ENCODE data around the gene ADGRL1.

The ADGRL1 gene

GRCh38 chr19:14138576-14139265, 67.2 kb downstream of the ADGRL1 start:
- peak overlapping the region; percentile 92 for H3K27ac ChIP-seq
- H3K27me3 ChIP-seq = no peaks in the 10 kb centered on the region
- no peaks in the 10 kb centered on the region for H3K9me3 ChIP-seq
- H3K4me1 ChIP-seq (ENCODE audit: control insufficient read depth in 1 of 2, insufficient read depth in 1 of 2, low read depth in 1 of 2, low read length in 1 of 2) = peaks cover 46 to 52% of the 10 kb centered on the region in 2 experiments
- TF ChIP-seq CTCF (IDR thresholded peaks at IDR 0.05) = no peak
- no peak overlapping the region for H3K4me3 ChIP-seq (ENCODE audit: low read depth in 1 of 2, low read length in 1 of 2)
- H3K36me3 ChIP-seq = no peaks in the 10 kb centered on the region

GRCh38 chr19:14136509-14137281, 69.3 kb downstream of the ADGRL1 start, which contains the start of gene ASF1B:
TSS of gene ASF1B (minus strand) at chr19:14136589. CDS start at chr19:14136456, 133 bp downstream.
- Histone ChIP-seq H3K4me3 (ENCODE audit: low read depth in 1 of 2, low read length in 1 of 2) (peak within 1 kb of the TSS; percentile 86 to 98), H3K27ac (peak within 1 kb of the TSS; percentile 92), H3K4me1 (ENCODE audit: control insufficient read depth in 1 of 2, insufficient read depth in 1 of 2, low read depth in 1 of 2, low read length in 1 of 2) (peaks cover 51 to 53% of the 10 kb centered on the region in 2 experiments), H3K9me3 (no peaks in the 10 kb centered on the region), H3K36me3 (no peaks in the 10 kb centered on the region), H3K27me3 (no peaks in the 10 kb centered on the region)
- peak; percentile 99 for TF ChIP-seq CTCF (IDR thresholded peaks at IDR 0.05)

GRCh38 chr19:14135985-14136508, 69.9 kb downstream of the ADGRL1 start:
- Histone ChIP-seq H3K4me3 (ENCODE audit: low read depth in 1 of 2, low read length in 1 of 2) (peak overlapping the region; percentile 86 to 98), H3K9me3 (no peaks in the 10 kb centered on the region), H3K27ac (peak overlapping the region; percentile 92), H3K27me3 (no peaks in the 10 kb centered on the region), H3K36me3 (no peaks in the 10 kb centered on the region), H3K4me1 (ENCODE audit: control insufficient read depth in 1 of 2, insufficient read depth in 1 of 2, low read depth in 1 of 2, low read length in 1 of 2) (peaks cover 57 to 59% of the 10 kb centered on the region in 2 experiments)
- TF ChIP-seq CTCF (IDR thresholded peaks at IDR 0.05) = no peak

DNA sequence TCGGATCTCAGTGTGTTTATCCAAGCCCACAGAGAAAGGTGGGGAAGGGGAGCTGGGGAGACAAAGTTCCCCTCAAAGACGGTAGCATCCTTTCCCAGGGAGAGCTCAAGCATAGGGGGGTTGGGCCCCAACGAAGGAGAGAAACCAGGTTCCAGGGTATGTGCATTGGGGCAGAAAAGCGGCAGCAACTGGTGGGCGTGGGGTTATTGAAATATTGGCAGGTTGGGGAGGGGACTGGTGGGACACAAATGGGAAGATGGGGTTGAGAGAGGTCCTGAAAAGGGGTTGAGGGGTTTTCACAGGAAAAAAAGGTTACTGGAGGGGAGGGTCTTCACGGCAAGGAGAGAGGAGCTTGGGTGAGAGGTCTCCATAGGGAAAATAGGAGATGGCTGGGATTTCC, 70.6 kb downstream of the ADGRL1 start:
- Histone ChIP-seq H3K27ac (peak overlapping the region; percentile 92), H3K4me3 (ENCODE audit: low read depth in 1 of 2, low read length in 1 of 2) (peak overlapping the region; percentile 86 to 98), H3K27me3 (no peaks in the 10 kb centered on the region), H3K4me1 (ENCODE audit: control insufficient read depth in 1 of 2, insufficient read depth in 1 of 2, low read depth in 1 of 2, low read length in 1 of 2) (peaks cover 64 to 65% of the 10 kb centered on the region in 2 experiments), H3K9me3 (no peaks in the 10 kb centered on the region), H3K36me3 (no peaks in the 10 kb centered on the region)
- TF ChIP-seq CTCF (IDR thresholded peaks at IDR 0.05) = no peak

GRCh38 chr19:14127929-14128509, 78.0 kb downstream of the ADGRL1 start:
- peak overlapping the region; percentile 90 for H3K27ac ChIP-seq
- peaks cover 13% of the 10 kb centered on the region for H3K36me3 ChIP-seq
- no peaks in the 10 kb centered on the region for H3K27me3 ChIP-seq
- H3K4me3 ChIP-seq (ENCODE audit: low read depth in 1 of 2, low read length in 1 of 2) = peak overlapping the region; percentile 53 to 54
- H3K4me1 ChIP-seq (ENCODE audit: control insufficient read depth in 1 of 2, insufficient read depth in 1 of 2, low read depth in 1 of 2, low read length in 1 of 2) = peaks cover 55 to 65% of the 10 kb centered on the region in 2 experiments
- H3K9me3 ChIP-seq = no peaks in the 10 kb centered on the region
- no peak for TF ChIP-seq CTCF (IDR thresholded peaks at IDR 0.05)

Data from neutrophil (primary cell).